OCI-LY7 (cell line): ENCODE measurements around the gene OPHN1.

Experiments used
- CTCF ChIP-seq: fragments of 200-600 bp; sonication (generic); conservative IDR thresholded peaks from 2 replicates; pipeline ENCODE4 v1.5.1; 2014; ENCODE audit warnings: mild to moderate bottlenecking, antibody characterized with exemption, low read length, moderate library complexity, mixed read lengths
- EZH2phosphoT487 ChIP-seq: fragments of 200-600 bp; sonication (generic); IDR thresholded peaks from 2 replicates; pipeline ENCODE4 v1.6.1; 2018; ENCODE audit warnings: low read depth, borderline replicate concordance, mild to moderate bottlenecking, mixed run types, antibody characterized with exemption, low read length, moderate library complexity, mixed read lengths

- TF ChIP-seq CTCF = no peak
- no peak for TF ChIP-seq EZH2phosphoT487
Measured at GRCh38 chrX:68419975-68420374, 13.3 kb downstream of the OPHN1 start.
